ENCODE measurements around the gene SLAIN1. TPM values are rescaled to one million over a fixed set of nuclear protein-coding genes. Genes with fewer than 3 reads are reported as not detected.
A peak's percentile ranks its signal among the peaks of the same experiment; 100 is the strongest.

SLAIN1 gene
- total and polyA plus RNA-seq, 10 of the 15 experiments (the other 5 are each of a cell fraction or from before 2014, with no cell fraction given): 11.9 to 140 (median 56.9) TPM

DNA sequence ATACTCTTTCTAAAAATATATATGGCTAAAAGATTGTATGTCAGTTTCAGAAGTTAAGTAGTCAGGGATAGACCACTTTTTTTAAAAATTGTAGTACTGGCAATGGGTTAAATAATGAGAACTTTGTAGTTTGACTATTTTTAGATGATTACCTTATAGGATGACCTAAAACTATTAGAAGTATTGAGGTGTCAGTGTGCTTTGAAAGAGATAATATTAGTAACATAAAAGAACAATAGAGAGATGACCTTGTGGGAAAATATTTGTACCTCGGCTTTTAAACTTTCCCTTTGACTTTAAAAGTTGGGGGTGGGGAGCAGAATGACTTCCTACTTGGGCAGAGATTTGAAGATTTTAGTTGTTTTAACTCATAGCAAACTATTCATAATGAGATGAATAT is 48.3 kb downstream of the SLAIN1 start (continued):
- TF ChIP-seq MYC (IDR thresholded peaks at IDR 0.05; ENCODE audit: insufficient read depth, insufficient read length, insufficient replicate concordance, low read length, severe bottlenecking) (no peak), KDM1A (IDR thresholded peaks at IDR 0.05; ENCODE audit: borderline replicate concordance) (no peak), PAX5 (IDR thresholded peaks at IDR 0.05; ENCODE audit: borderline replicate concordance, low read depth, low read length) (no peak), PML (IDR thresholded peaks at IDR 0.05; ENCODE audit: low read length) (no peak), NFIC (IDR thresholded peaks at IDR 0.05; ENCODE audit: low read depth, low read length) (peak; percentile 91), CBFB (IDR thresholded peaks at IDR 0.05; ENCODE audit: low read depth) (0 out of 2 replicates have a peak, but pooled peaks have one; percentile 26), TCF7 (IDR thresholded peaks at IDR 0.05; ENCODE audit: borderline replicate concordance) (peak; percentile 46; the same call in 1 of the 2 replicates), STAT1 (conservative IDR thresholded peaks at IDR 0.05) (no peak), MEF2A (IDR thresholded peaks at IDR 0.05; ENCODE audit: insufficient read depth, low read depth, low read length) (peak; percentile 90), PKNOX1 (IDR thresholded peaks at IDR 0.05) (no peak), USF2 (IDR thresholded peaks at IDR 0.05; ENCODE audit: borderline replicate concordance, low read depth, low read length) (no peak), CTCF (IDR thresholded peaks at IDR 0.05 in 2 of 3, conservative IDR thresholded peaks at IDR 0.05 in 1 of 3; ENCODE audit: control insufficient read depth in 2 of 3, extremely low read depth in 1 of 3, insufficient read depth in 1 of 3, low read depth in 3 of 3, low read length in 3 of 3) (no peak), CBX3 (IDR thresholded peaks at IDR 0.05; ENCODE audit: borderline replicate concordance, low read depth) (no peak), JUNB (IDR thresholded peaks at IDR 0.05) (peak; percentile 81), NFYA (IDR thresholded peaks at IDR 0.05; ENCODE audit: borderline replicate concordance, low read depth, low read length) (no peak), MTA3 (IDR thresholded peaks at IDR 0.05; ENCODE audit: borderline replicate concordance, low read length) (no peak), SPI1 (IDR thresholded peaks at IDR 0.05; ENCODE audit: borderline replicate concordance, insufficient read depth, low read depth, low read length) (no peak), NFYB (IDR thresholded peaks at IDR 0.05; ENCODE audit: insufficient read depth, low read depth, low read length) (no peak)
- TF ChIP-seq, protein P1, sequence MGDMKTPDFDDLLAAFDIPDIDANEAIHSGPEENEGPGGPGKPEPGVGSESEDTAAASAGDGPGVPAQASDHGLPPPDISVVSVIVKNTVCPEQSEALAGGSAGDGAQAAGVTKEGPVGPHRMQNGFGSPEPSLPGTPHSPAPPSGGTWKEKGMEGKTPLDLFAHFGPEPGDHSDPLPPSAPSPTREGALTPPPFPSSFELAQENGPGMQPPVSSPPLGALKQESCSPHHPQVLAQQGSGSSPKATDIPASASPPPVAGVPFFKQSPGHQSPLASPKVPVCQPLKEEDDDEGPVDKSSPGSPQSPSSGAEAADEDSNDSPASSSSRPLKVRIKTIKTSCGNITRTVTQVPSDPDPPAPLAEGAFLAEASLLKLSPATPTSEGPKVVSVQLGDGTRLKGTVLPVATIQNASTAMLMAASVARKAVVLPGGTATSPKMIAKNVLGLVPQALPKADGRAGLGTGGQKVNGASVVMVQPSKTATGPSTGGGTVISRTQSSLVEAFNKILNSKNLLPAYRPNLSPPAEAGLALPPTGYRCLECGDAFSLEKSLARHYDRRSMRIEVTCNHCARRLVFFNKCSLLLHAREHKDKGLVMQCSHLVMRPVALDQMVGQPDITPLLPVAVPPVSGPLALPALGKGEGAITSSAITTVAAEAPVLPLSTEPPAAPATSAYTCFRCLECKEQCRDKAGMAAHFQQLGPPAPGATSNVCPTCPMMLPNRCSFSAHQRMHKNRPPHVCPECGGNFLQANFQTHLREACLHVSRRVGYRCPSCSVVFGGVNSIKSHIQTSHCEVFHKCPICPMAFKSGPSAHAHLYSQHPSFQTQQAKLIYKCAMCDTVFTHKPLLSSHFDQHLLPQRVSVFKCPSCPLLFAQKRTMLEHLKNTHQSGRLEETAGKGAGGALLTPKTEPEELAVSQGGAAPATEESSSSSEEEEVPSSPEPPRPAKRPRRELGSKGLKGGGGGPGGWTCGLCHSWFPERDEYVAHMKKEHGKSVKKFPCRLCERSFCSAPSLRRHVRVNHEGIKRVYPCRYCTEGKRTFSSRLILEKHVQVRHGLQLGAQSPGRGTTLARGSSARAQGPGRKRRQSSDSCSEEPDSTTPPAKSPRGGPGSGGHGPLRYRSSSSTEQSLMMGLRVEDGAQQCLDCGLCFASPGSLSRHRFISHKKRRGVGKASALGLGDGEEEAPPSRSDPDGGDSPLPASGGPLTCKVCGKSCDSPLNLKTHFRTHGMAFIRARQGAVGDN (IDR thresholded peaks at IDR 0.05): no peak
- TF ChIP-seq, protein P2, sequence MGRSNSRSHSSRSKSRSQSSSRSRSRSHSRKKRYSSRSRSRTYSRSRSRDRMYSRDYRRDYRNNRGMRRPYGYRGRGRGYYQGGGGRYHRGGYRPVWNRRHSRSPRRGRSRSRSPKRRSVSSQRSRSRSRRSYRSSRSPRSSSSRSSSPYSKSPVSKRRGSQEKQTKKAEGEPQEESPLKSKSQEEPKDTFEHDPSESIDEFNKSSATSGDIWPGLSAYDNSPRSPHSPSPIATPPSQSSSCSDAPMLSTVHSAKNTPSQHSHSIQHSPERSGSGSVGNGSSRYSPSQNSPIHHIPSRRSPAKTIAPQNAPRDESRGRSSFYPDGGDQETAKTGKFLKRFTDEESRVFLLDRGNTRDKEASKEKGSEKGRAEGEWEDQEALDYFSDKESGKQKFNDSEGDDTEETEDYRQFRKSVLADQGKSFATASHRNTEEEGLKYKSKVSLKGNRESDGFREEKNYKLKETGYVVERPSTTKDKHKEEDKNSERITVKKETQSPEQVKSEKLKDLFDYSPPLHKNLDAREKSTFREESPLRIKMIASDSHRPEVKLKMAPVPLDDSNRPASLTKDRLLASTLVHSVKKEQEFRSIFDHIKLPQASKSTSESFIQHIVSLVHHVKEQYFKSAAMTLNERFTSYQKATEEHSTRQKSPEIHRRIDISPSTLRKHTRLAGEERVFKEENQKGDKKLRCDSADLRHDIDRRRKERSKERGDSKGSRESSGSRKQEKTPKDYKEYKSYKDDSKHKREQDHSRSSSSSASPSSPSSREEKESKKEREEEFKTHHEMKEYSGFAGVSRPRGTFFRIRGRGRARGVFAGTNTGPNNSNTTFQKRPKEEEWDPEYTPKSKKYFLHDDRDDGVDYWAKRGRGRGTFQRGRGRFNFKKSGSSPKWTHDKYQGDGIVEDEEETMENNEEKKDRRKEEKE (IDR thresholded peaks at IDR 0.05): no peak

Measured in GM12878 (cell line).